ENCODE results near the gene AGTRAP. TPM values are rescaled to one million over a fixed set of nuclear protein-coding genes. Genes with fewer than 3 reads are reported as not detected.
A peak's percentile ranks its signal among the peaks of the same experiment; 100 is the strongest.

Gene AGTRAP
- total and polyA plus RNA-seq, 3 experiments from 2014 or later = 9.7 to 103 (median 10.6) TPM

- H3K9me3 Mint-ChIP-seq = no peaks in the 10 kb centered on the region
- Histone ChIP-seq H3K27me3 (ENCODE audit: insufficient read depth, low read length, poor library complexity, severe bottlenecking) (no peaks in the 10 kb centered on the region), H3K4me1 (ENCODE audit: insufficient read depth, low read length) (no peaks in the 10 kb centered on the region), H3K4me3 (ENCODE audit: low read length) (no peak overlapping the region), H3K9me3 (ENCODE audit: low read length) (no peaks in the 10 kb centered on the region), H3K36me3 (ENCODE audit: insufficient read depth, low read length) (no peaks in the 10 kb centered on the region), H3K27ac (ENCODE audit: low read depth, low read length) (no peak overlapping the region)
- H3K4me1 Mint-ChIP-seq = no peaks in the 10 kb centered on the region
- H3K27ac Mint-ChIP-seq = no peak overlapping the region
- no peaks in the 10 kb centered on the region for H3K36me3 Mint-ChIP-seq
- ChIA-PET POLR2A (no interaction called here), CTCF (interaction anchor here (2.4 kb wide), 1 partner anchor 16 kb away, joined by 11 read pairs; no protein-coding TSS in a partner anchor)
- H3K4me3 Mint-ChIP-seq = no peak overlapping the region
- DNase-seq = no peak
- H3K27me3 Mint-ChIP-seq = peaks cover 0 to 33% of the 10 kb centered on the region in 2 donors
These were observed 32.4 kb upstream of the AGTRAP start for GRCh38 chr1:11703357-11704193.

DNA sequence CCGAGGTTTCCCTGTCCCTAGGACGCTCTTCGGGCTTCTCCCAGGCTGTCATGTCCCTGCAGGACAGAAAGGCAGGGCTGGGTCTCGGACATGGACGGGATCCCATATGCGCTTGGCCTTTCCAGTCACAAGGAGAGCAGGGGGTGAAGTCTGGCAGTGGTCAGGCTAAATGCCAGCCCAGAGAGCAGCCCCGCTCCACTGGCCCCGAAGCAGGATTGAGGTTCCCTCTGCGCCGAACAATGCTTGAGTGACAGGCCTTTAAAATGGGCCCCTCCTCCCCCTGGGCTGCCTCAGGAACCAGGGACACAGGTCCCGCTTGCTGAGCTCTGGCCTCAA, 31.8 kb upstream of the AGTRAP start:
- ChIA-PET CTCF (interaction anchor here (2.4 kb wide), 1 partner anchor 16 kb away, joined by 11 read pairs; no protein-coding TSS in a partner anchor), POLR2A (no interaction called here)
- no peaks in the 10 kb centered on the region for H3K36me3 ChIP-seq (ENCODE audit: insufficient read depth, low read length)
- H3K27me3 ChIP-seq (ENCODE audit: insufficient read depth, low read length, poor library complexity, severe bottlenecking) = no peaks in the 10 kb centered on the region
- H3K4me3 ChIP-seq (ENCODE audit: low read length) = no peak overlapping the region
- H3K27ac ChIP-seq (ENCODE audit: low read depth, low read length) = no peak overlapping the region
- no peaks in the 10 kb centered on the region for H3K9me3 ChIP-seq (ENCODE audit: low read length)
- Mint-ChIP-seq H3K36me3 (no peaks in the 10 kb centered on the region), H3K9me3 (no peaks in the 10 kb centered on the region), H3K27me3 (peaks cover 1 to 33% of the 10 kb centered on the region in 2 donors), H3K4me1 (no peaks in the 10 kb centered on the region), H3K27ac (no peak overlapping the region), H3K4me3 (no peak overlapping the region)
- H3K4me1 ChIP-seq (ENCODE audit: insufficient read depth, low read length) = no peaks in the 10 kb centered on the region
- no peak for DNase-seq

DNA sequence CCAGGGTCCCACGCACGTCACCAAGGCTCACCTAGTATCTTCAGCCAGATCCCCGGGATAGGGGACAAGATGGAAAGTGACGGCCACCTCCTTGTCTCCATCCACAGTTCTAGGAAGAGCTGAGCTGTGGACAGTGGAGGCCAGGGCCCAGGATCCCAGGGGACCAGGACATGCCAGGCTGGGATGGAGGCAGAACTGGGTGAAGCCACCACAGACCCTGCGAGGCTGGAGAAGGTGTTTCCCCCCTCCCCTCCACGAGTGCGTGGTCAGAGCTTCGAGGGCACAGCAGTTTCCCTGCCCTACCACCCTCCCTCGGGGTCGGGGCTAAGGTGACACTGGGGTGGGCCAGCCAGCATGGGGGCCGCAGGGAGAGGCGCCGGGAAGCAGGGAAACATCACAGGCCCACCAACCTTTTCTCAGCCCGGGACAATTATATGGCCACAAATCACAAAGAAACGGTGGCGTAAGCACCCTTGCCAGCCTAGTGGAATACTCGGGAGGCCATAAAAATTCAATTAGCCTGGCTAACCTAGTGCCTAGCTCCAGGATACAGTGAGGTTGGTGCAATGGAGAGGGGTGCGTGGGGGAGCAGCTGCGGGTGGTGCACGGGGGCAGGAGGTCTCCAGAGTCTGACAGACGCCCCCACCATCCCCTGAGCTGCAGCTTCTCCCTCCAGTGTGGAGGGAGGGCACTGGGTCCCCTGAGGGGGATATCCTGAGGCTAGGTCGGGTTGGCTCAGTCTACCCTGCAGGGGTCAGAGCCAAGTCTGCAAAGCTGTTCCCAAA, 31.1 kb upstream of the AGTRAP start:
- ChIA-PET POLR2A (no interaction called here), CTCF (interaction anchor here (2.4 kb wide), 1 partner anchor 15 kb away, joined by 11 read pairs; no protein-coding TSS in a partner anchor)
- H3K4me1 Mint-ChIP-seq = no peaks in the 10 kb centered on the region
- peak overlapping the region in 1 of 8 donors; percentile 14 for H3K27ac Mint-ChIP-seq
- H3K27me3 ChIP-seq (ENCODE audit: insufficient read depth, low read length, poor library complexity, severe bottlenecking) = no peaks in the 10 kb centered on the region
- peaks cover 2 to 31% of the 10 kb centered on the region in 2 donors for H3K27me3 Mint-ChIP-seq
- H3K9me3 ChIP-seq (ENCODE audit: low read length) = no peaks in the 10 kb centered on the region
- no peaks in the 10 kb centered on the region for H3K9me3 Mint-ChIP-seq
- no peak for DNase-seq
- H3K36me3 ChIP-seq (ENCODE audit: insufficient read depth, low read length) = no peaks in the 10 kb centered on the region
- no peak overlapping the region for H3K4me3 Mint-ChIP-seq
- H3K36me3 Mint-ChIP-seq = no peaks in the 10 kb centered on the region
- H3K4me1 ChIP-seq (ENCODE audit: insufficient read depth, low read length) = no peaks in the 10 kb centered on the region
- H3K4me3 ChIP-seq (ENCODE audit: low read length) = no peak overlapping the region
- H3K27ac ChIP-seq (ENCODE audit: low read depth, low read length) = no peak overlapping the region

DNA sequence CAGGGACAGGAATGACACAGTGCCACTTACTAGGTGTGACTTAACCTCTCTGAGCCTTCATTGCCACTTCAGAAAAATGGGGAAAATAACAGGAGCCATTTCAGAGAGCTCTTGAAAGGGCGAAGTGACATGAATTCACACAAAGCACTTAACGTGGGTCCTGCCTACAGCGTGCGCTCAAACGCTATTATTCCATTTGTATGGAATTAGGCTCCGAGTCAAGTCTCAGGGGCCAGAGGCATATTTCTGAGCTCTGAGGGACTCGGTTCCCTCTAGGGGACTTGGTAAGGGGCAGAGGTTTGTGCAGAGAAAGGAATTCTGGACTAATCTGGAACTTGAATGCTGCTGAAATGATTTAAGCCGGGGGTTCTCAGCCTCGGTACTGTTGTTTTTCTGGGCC, 30.3 kb upstream of the AGTRAP start:
- Histone ChIP-seq H3K4me1 (ENCODE audit: insufficient read depth, low read length) (no peaks in the 10 kb centered on the region), H3K36me3 (ENCODE audit: insufficient read depth, low read length) (no peaks in the 10 kb centered on the region), H3K27ac (ENCODE audit: low read depth, low read length) (no peak overlapping the region), H3K4me3 (ENCODE audit: low read length) (no peak overlapping the region), H3K27me3 (ENCODE audit: insufficient read depth, low read length, poor library complexity, severe bottlenecking) (no peaks in the 10 kb centered on the region), H3K9me3 (ENCODE audit: low read length) (no peaks in the 10 kb centered on the region)
- CTCF ChIA-PET = interaction anchor here (2.4 kb wide), 1 partner anchor 14 kb away, joined by 11 read pairs; no protein-coding TSS in a partner anchor
- peaks cover 2 to 31% of the 10 kb centered on the region in 2 donors for H3K27me3 Mint-ChIP-seq
- H3K36me3 Mint-ChIP-seq = no peaks in the 10 kb centered on the region
- no peak overlapping the region for H3K4me3 Mint-ChIP-seq
- H3K4me1 Mint-ChIP-seq = no peaks in the 10 kb centered on the region
- DNase-seq = no peak
- H3K27ac Mint-ChIP-seq = no peak overlapping the region
- no peaks in the 10 kb centered on the region for H3K9me3 Mint-ChIP-seq
- POLR2A ChIA-PET = no interaction called here

DNA sequence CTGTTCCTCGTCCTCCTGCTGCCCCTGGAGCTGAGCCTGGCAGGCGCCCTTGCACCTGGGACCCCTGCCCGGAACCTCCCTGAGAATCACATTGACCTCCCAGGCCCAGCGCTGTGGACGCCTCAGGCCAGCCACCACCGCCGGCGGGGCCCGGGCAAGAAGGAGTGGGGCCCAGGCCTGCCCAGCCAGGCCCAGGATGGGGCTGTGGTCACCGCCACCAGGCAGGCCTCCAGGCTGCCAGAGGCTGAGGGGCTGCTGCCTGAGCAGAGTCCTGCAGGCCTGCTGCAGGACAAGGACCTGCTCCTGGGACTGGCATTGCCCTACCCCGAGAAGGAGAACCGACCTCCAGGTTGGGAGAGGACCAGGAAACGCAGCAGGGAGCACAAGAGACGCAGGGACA, 29.6 kb upstream of the AGTRAP start:
- Mint-ChIP-seq H3K27ac (no peak overlapping the region), H3K9me3 (no peaks in the 10 kb centered on the region), H3K4me3 (no peak overlapping the region), H3K4me1 (no peaks in the 10 kb centered on the region), H3K27me3 (peaks cover 2 to 31% of the 10 kb centered on the region in 2 donors), H3K36me3 (no peaks in the 10 kb centered on the region)
- no peaks in the 10 kb centered on the region for H3K4me1 ChIP-seq (ENCODE audit: insufficient read depth, low read length)
- POLR2A ChIA-PET = no interaction called here
- no peak for DNase-seq
- no peaks in the 10 kb centered on the region for H3K27me3 ChIP-seq (ENCODE audit: insufficient read depth, low read length, poor library complexity, severe bottlenecking)
- CTCF ChIA-PET = no interaction called here
- H3K27ac ChIP-seq (ENCODE audit: low read depth, low read length) = no peak overlapping the region
- H3K4me3 ChIP-seq (ENCODE audit: low read length) = no peak overlapping the region
- H3K9me3 ChIP-seq (ENCODE audit: low read length) = no peaks in the 10 kb centered on the region
- no peaks in the 10 kb centered on the region for H3K36me3 ChIP-seq (ENCODE audit: insufficient read depth, low read length)

GRCh38 chr1:11707621-11708276, 28.2 kb upstream of the AGTRAP start:
- ChIA-PET CTCF (interaction anchor here (0.9 to 2.5 kb wide), 2 partner anchors 12 to 44 kb away, joined by 4 to 11 read pairs; partner anchors contain the start of gene FBXO6), POLR2A (no interaction called here)
- no peak for DNase-seq
- Mint-ChIP-seq H3K4me3 (no peak overlapping the region), H3K4me1 (no peaks in the 10 kb centered on the region), H3K9me3 (no peaks in the 10 kb centered on the region), H3K27ac (no peak overlapping the region), H3K27me3 (peaks cover 2 to 31% of the 10 kb centered on the region in 2 donors), H3K36me3 (no peaks in the 10 kb centered on the region)
- no peaks in the 10 kb centered on the region for H3K9me3 ChIP-seq (ENCODE audit: low read length)
- no peak overlapping the region for H3K4me3 ChIP-seq (ENCODE audit: low read length)
- H3K36me3 ChIP-seq (ENCODE audit: insufficient read depth, low read length) = no peaks in the 10 kb centered on the region
- H3K27me3 ChIP-seq (ENCODE audit: insufficient read depth, low read length, poor library complexity, severe bottlenecking) = no peaks in the 10 kb centered on the region
- no peak overlapping the region for H3K27ac ChIP-seq (ENCODE audit: low read depth, low read length)
- no peaks in the 10 kb centered on the region for H3K4me1 ChIP-seq (ENCODE audit: insufficient read depth, low read length)

DNA sequence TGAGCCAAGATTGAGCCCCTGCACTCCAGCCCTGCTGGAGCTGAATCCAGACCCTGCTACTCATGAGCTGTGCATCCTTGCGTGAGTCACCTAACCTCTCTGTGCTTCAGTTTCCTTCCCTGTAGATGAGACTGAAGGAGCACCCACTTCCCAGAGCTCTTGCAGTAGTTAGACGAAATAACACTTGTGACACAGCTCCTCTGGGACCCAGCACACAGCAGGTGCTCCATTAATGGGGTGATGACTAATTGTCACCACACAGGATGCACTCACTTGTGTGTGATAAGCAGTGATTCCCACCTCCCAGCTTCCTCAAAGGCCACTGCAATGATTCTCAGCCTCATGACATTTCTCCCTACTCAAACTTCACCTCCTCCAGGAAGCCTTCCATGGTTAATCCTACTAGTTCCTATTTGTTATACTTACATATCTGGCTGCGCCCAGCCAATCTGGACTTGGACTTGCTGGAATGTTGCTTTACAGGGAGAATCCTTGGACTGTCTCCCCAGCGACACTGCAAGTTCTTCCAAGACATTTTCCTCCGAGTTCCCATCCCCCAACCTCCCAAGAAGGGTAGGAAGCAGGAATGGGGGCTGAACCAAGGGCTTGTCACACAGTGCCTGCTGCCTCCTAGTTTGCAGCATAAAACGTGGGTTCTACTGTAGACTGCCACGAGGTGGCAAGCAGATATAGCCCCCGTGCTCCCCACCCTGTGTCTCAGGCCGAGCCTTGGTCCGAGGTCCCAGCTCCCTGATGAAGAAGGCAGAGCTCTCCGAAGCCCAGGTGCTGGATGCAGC, 27.2 kb upstream of the AGTRAP start:
- Mint-ChIP-seq H3K4me3 (no peak overlapping the region), H3K9me3 (no peaks in the 10 kb centered on the region), H3K27me3 (peaks cover 5 to 23% of the 10 kb centered on the region in 2 donors), H3K36me3 (no peaks in the 10 kb centered on the region), H3K4me1 (no peaks in the 10 kb centered on the region), H3K27ac (peak overlapping the region in 1 of 8 donors; percentile 83)
- no peaks in the 10 kb centered on the region for H3K27me3 ChIP-seq (ENCODE audit: insufficient read depth, low read length, poor library complexity, severe bottlenecking)
- H3K36me3 ChIP-seq (ENCODE audit: insufficient read depth, low read length) = no peaks in the 10 kb centered on the region
- no peak for DNase-seq
- H3K9me3 ChIP-seq (ENCODE audit: low read length) = no peaks in the 10 kb centered on the region
- CTCF ChIA-PET = interaction anchor here (1.7 to 2.5 kb wide), 2 partner anchors 11 to 45 kb away, joined by 6 to 11 read pairs; partner anchors contain the start of gene FBXO6
- H3K4me1 ChIP-seq (ENCODE audit: insufficient read depth, low read length) = no peaks in the 10 kb centered on the region
- POLR2A ChIA-PET = no interaction called here
- no peak overlapping the region for H3K27ac ChIP-seq (ENCODE audit: low read depth, low read length)
- H3K4me3 ChIP-seq (ENCODE audit: low read length) = no peak overlapping the region
